ENCODE data around the gene ACTR8.

Gene ACTR8

GRCh38 chr3:53818221-53819162 is 63.5 kb downstream of the ACTR8 start:
- ATAC-seq (ENCODE audit: low read depth) (no peak), DNase-seq (ENCODE audit: low spot score) (no peak)
- TF ChIP-seq, protein P1, sequence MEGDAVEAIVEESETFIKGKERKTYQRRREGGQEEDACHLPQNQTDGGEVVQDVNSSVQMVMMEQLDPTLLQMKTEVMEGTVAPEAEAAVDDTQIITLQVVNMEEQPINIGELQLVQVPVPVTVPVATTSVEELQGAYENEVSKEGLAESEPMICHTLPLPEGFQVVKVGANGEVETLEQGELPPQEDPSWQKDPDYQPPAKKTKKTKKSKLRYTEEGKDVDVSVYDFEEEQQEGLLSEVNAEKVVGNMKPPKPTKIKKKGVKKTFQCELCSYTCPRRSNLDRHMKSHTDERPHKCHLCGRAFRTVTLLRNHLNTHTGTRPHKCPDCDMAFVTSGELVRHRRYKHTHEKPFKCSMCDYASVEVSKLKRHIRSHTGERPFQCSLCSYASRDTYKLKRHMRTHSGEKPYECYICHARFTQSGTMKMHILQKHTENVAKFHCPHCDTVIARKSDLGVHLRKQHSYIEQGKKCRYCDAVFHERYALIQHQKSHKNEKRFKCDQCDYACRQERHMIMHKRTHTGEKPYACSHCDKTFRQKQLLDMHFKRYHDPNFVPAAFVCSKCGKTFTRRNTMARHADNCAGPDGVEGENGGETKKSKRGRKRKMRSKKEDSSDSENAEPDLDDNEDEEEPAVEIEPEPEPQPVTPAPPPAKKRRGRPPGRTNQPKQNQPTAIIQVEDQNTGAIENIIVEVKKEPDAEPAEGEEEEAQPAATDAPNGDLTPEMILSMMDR (IDR thresholded peaks at IDR 0.05; ENCODE audit: poor library complexity, severe bottlenecking) = no peak
- no peak overlapping the region for H3K27ac ChIP-seq (ENCODE audit: poor library complexity, severe bottlenecking)
- H3K27me3 ChIP-seq (ENCODE audit: insufficient read depth, poor library complexity, severe bottlenecking) = no peaks in the 10 kb centered on the region
- no peaks in the 10 kb centered on the region for H3K4me1 ChIP-seq (ENCODE audit: insufficient read depth, poor library complexity, severe bottlenecking)
- no peak overlapping the region for H3K4me3 ChIP-seq (ENCODE audit: severe bottlenecking)
- H3K36me3 ChIP-seq (ENCODE audit: low read depth) = no peaks in the 10 kb centered on the region; the same call in 1 of the 2 replicates
- H3K9me3 ChIP-seq (ENCODE audit: severe bottlenecking) = no peaks in the 10 kb centered on the region

- TF ChIP-seq, protein P1 (IDR thresholded peaks at IDR 0.05; ENCODE audit: poor library complexity, severe bottlenecking) = no peak
- Histone ChIP-seq H3K27ac (ENCODE audit: poor library complexity, severe bottlenecking) (no peak overlapping the region), H3K27me3 (ENCODE audit: insufficient read depth, poor library complexity, severe bottlenecking) (no peaks in the 10 kb centered on the region), H3K36me3 (ENCODE audit: low read depth) (no peaks in the 10 kb centered on the region; the same call in 1 of the 2 replicates), H3K4me3 (ENCODE audit: severe bottlenecking) (no peak overlapping the region), H3K4me1 (ENCODE audit: insufficient read depth, poor library complexity, severe bottlenecking) (no peaks in the 10 kb centered on the region), H3K9me3 (ENCODE audit: severe bottlenecking) (no peaks in the 10 kb centered on the region)
- no peak for ATAC-seq (ENCODE audit: low read depth)
- DNase-seq (ENCODE audit: low spot score) = no peak
These were observed 64.1 kb downstream of the ACTR8 start for GRCh38 chr3:53817809-53818208.

DNA sequence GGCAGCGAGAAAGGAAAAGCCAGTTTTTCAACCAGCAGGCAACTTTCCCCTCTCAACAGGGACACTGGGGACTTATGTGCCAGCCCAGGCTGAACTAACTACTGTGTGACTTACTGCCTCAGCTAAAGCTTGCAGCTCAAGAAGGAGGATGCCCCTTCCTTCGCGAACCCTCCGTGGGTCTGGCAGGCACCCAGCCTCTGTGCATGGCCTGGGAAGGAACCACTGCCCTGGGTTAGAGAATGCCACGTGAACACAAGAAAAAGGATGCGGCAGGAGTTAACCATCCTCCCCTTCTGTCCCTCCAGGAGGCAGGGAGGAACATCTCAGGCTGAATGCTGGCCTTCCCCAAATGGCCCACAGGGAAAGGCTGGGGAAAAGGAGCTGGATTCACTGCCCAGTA is 64.7 kb downstream of the ACTR8 start:
- ATAC-seq (ENCODE audit: low read depth) (no peak), DNase-seq (ENCODE audit: low spot score) (no peak)
- Histone ChIP-seq H3K4me3 (ENCODE audit: severe bottlenecking) (no peak overlapping the region), H3K27ac (ENCODE audit: poor library complexity, severe bottlenecking) (no peak overlapping the region), H3K4me1 (ENCODE audit: insufficient read depth, poor library complexity, severe bottlenecking) (no peaks in the 10 kb centered on the region), H3K36me3 (ENCODE audit: low read depth) (no peaks in the 10 kb centered on the region; the same call in 1 of the 2 replicates), H3K9me3 (ENCODE audit: severe bottlenecking) (no peaks in the 10 kb centered on the region), H3K27me3 (ENCODE audit: insufficient read depth, poor library complexity, severe bottlenecking) (no peaks in the 10 kb centered on the region)
- TF ChIP-seq, protein P1 (IDR thresholded peaks at IDR 0.05; ENCODE audit: poor library complexity, severe bottlenecking) = no peak
